Prostate gland (tissue), 2 donors: Measurements from ENCODE around the gene ADD2. TPM values are rescaled to one million over a fixed set of nuclear protein-coding genes. Genes with fewer than 3 reads are reported as not detected.
A peak's percentile ranks its signal among the peaks of the same experiment; 100 is the strongest.

ENCODE experiments used
- DNase-seq: peaks from one replicate; pipeline ENCODE4 v3.0.0-alpha.2; 2019; ENCODE audit warnings: low spot score
- H3K27ac ChIP-seq, 2 donors: fragments of 200-600 bp; sonication (generic); 2 replicates each; pipeline ENCODE4 v1.5.1; 2017 to 2019
- H3K27me3 ChIP-seq: fragments of 200-600 bp; sonication (generic); replicated peaks from 2 replicates; pipeline ENCODE4 v1.5.1; 2019; ENCODE audit not compliant: insufficient read depth
- H3K36me3 ChIP-seq, 2 donors: fragments of 200-600 bp; sonication (generic); 1 replicate in 1 of 2; 2 replicates in 1 of 2; pipeline versions ENCODE4 v1.5.1 to v1.8.1; 2017 to 2019
- H3K4me1 ChIP-seq: fragments of 200-600 bp; sonication (generic); replicated peaks from 2 replicates; pipeline ENCODE4 v1.5.1; 2019
- H3K4me3 ChIP-seq, 2 donors: fragments of 200-600 bp; sonication (generic); 2 replicates each; pipeline ENCODE4 v1.5.1; 2017 to 2019
- H3K9me3 ChIP-seq: fragments of 200-600 bp; sonication (generic); 2 replicates; pipeline ENCODE4 v1.5.1; 2017
- POLR2A ChIP-seq: fragments of 450-650 bp; IDR thresholded peaks from one replicate; pipeline ENCODE4 v1.6.1; 2016; ENCODE audit warnings: antibody characterized with exemption, mild to moderate bottlenecking
- POLR2AphosphoS5 ChIP-seq: sonication (generic); formaldehyde crosslinking; IDR thresholded peaks from one replicate; pipeline ENCODE4 v1.6.1; 2017; ENCODE audit warnings: antibody characterized with exemption
- WGBS: methylation state at CpG from one replicate; pipeline ENCODE4 v1.1.5; 2018; 5-methylcytosine and 5-hydroxymethylcytosine counted together
- intact Hi-C: fragments of 100-400 bp; cut with DNase I; formaldehyde crosslinking; loops from one replicate; pipeline ENCODE4 v1.14.2; 2022
- total RNA-seq, 2 donors: library from RNA; depleted of rRNA; stranded (reverse); fragments of >200 nt; gene quantifications; one replicate each; pipeline ENCODE4 v1.1.0, GENCODE V29; 2016
- TF ChIP-seq, protein P1 (sequence below), 4 experiments: fragments of 200-600 bp in 2 of 4; fragments of 450-650 bp in 2 of 4; sonication (generic) in 2 of 4; IDR thresholded peaks; 1 replicate in 3 of 4; 2 replicates in 1 of 4; pipeline ENCODE4 v1.5.1; 2016 to 2019; ENCODE audit warnings: antibody characterized with exemption in 4 of 4, mild to moderate bottlenecking in 2 of 4, moderate library complexity in 2 of 4

The ADD2 gene
- total RNA-seq, 2 donors from 2014 or later = 0.32 to 3.1 TPM

GRCh38 chr2:70678576-70679143, 89.3 kb downstream of the ADD2 start:
- 47% methylated on average over 17 of the region's 17 CpGs for WGBS
- Histone ChIP-seq H3K27me3 (no peaks in the 10 kb centered on the region), H3K4me1 (no peaks in the 10 kb centered on the region), H3K9me3 (no peaks in the 10 kb centered on the region), H3K36me3 (no peaks in the 10 kb centered on the region), H3K4me3 (no peak overlapping the region), H3K27ac (no peak overlapping the region)
- intact Hi-C loops = no loop called here
- DNase-seq = peak; percentile 24
- TF ChIP-seq POLR2A (no peak), POLR2AphosphoS5 (no peak)
- TF ChIP-seq, protein P1, sequence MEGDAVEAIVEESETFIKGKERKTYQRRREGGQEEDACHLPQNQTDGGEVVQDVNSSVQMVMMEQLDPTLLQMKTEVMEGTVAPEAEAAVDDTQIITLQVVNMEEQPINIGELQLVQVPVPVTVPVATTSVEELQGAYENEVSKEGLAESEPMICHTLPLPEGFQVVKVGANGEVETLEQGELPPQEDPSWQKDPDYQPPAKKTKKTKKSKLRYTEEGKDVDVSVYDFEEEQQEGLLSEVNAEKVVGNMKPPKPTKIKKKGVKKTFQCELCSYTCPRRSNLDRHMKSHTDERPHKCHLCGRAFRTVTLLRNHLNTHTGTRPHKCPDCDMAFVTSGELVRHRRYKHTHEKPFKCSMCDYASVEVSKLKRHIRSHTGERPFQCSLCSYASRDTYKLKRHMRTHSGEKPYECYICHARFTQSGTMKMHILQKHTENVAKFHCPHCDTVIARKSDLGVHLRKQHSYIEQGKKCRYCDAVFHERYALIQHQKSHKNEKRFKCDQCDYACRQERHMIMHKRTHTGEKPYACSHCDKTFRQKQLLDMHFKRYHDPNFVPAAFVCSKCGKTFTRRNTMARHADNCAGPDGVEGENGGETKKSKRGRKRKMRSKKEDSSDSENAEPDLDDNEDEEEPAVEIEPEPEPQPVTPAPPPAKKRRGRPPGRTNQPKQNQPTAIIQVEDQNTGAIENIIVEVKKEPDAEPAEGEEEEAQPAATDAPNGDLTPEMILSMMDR (IDR thresholded peaks at IDR 0.05) = no peak

DNA sequence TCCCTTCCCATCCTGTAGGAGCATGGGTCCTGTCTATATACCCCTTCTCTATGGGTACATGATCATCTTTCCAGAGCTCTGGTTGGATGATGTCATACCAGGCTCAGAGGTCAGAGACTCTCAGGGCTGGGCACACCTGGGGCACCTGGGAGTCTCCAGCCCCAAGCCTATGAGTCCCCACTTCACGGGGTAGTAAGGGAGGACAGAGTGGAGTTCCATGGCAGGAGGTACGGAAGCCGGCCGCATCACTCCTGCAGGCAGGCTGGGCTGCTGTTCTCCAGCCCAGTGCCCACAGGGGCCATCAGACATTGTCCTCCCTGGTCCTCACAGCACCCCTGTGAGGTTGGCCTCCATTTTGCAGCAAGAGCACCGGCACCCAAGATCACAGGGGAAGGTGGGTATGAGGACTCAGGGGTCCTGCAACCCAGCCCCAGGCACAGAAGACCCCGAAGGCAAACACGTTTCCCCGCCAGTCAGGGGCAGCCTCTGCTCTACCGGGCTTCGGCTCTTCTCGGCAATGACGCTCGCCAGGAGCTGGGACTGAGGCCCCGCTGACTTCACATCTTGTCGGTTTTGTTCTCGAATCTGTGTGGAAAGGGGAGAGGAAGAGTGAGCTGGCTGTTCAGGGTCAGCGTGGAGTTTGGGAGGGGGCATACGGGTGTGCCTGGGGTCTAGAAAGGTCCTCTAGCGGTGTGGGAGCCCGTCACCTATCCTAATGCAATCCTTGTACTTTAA, 91.5 kb downstream of the ADD2 start:
- Histone ChIP-seq H3K9me3 (no peaks in the 10 kb centered on the region), H3K36me3 (no peaks in the 10 kb centered on the region), H3K27me3 (no peaks in the 10 kb centered on the region), H3K4me1 (no peaks in the 10 kb centered on the region), H3K27ac (no peak overlapping the region), H3K4me3 (no peak overlapping the region)
- TF ChIP-seq POLR2A = no peak
- TF ChIP-seq, protein P1 (IDR thresholded peaks at IDR 0.05) = no peak
- TF ChIP-seq POLR2AphosphoS5 = no peak
- no peak for DNase-seq
- 96% methylated on average over 20 of the region's 20 CpGs for WGBS
- intact Hi-C loops = no loop called here

DNA sequence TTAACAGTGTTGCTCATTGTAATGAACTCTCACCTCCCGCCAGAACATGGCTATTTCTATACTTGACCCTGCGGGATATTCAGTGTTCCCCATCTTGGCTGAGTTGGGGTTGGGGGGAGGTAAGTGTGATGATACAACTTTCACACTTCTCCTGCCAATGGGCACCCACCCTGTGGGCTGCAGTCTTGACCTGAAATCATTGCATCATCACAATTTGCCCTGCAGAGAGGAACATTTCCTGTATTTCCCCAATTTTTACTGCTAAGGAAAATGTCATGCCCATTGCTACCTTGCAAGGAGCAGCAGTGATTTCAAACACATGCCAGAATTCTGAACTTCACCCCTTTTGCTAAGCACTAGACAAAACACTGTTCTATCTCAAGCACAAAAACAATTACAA, 92.1 kb downstream of the ADD2 start:
- H3K27me3 ChIP-seq = no peaks in the 10 kb centered on the region
- intact Hi-C loops = no loop called here
- 91% methylated on average over 2 of the region's 2 CpGs for WGBS
- no peak overlapping the region for H3K27ac ChIP-seq
- H3K4me1 ChIP-seq = no peaks in the 10 kb centered on the region
- H3K36me3 ChIP-seq = no peaks in the 10 kb centered on the region
- H3K4me3 ChIP-seq = no peak overlapping the region
- TF ChIP-seq, protein P1 (IDR thresholded peaks at IDR 0.05) = no peak
- no peak for TF ChIP-seq POLR2A
- no peak for TF ChIP-seq POLR2AphosphoS5
- no peak for DNase-seq
- no peaks in the 10 kb centered on the region for H3K9me3 ChIP-seq

DNA sequence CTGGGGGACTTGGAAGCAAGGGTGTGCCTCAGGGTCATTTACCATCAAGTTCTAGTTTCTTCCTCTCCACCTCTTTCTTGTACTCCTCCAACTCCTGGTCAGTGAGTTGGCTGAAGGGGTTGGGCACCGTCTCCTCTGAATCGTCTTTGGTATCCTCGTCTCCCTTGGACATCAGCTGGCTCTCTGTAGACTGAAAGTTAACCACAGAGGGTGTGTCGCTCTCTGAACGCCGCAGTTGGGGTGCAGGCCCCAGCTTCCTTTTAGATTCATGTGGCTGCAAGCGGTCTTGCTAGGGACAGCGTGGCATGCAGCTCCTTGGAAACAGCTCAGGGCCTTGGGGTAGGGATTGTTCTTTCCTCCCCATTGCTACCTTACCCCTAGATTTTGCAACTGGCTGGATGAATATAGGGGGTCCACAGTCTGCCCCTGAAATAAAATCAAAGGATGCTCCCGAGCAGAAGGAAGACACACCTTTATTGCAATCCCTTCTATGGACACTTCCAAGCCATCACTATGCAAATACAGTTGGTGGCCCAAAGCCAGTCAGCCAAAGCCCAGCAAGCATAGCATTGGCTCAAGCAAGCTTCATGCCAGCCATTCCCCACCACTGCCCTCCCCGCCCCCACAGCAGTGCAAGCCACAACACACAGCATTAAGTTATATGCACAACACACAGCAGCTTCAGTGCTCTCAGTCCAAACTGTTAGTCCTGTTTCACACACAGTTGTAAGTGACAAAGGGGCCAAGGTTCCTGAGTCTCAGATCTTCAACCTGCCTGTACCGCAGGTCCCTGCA, 93.2 kb downstream of the ADD2 start:
- Histone ChIP-seq H3K36me3 (no peaks in the 10 kb centered on the region), H3K4me1 (no peaks in the 10 kb centered on the region), H3K4me3 (no peak overlapping the region), H3K27ac (no peak overlapping the region), H3K27me3 (no peaks in the 10 kb centered on the region), H3K9me3 (no peaks in the 10 kb centered on the region)
- TF ChIP-seq POLR2AphosphoS5 (no peak), POLR2A (no peak)
- TF ChIP-seq, protein P1 (IDR thresholded peaks at IDR 0.05) = no peak
- 92% methylated on average over 11 of the region's 11 CpGs for WGBS
- no peak for DNase-seq
- intact Hi-C loops = no loop called here
